ENCODE results near the gene SNCB. TPM values are rescaled to one million over a fixed set of nuclear protein-coding genes. Genes with fewer than 3 reads are reported as not detected.

Gene SNCB
- total and polyA plus RNA-seq, 4 experiments from 2014 or later = not detected

- no peak for DNase-seq
- POLR2A ChIA-PET (ENCODE audit: partially characterized antibody) = no interaction called here
- H3K4me1 ChIP-seq (ENCODE audit: insufficient read depth, low read length) = no peaks in the 10 kb centered on the region
These were observed 44.5 kb upstream of the SNCB start for GRCh38 chr5:176674799-176675198.

GRCh38 chr5:176673651-176674583 lies 43.6 kb upstream of the SNCB start:
- no peak for DNase-seq
- Histone ChIP-seq H3K9me3 (ENCODE audit: control insufficient read depth in 1 of 2, low read length in 2 of 2) (no peaks in the 10 kb centered on the region), H3K4me3 (ENCODE audit: low read length in 2 of 2) (no peak overlapping the region), H3K4me1 (ENCODE audit: insufficient read depth, low read length) (no peaks in the 10 kb centered on the region), H3K36me3 (ENCODE audit: insufficient read depth, low read length) (no peaks in the 10 kb centered on the region), H3K27ac (ENCODE audit: low read depth, low read length) (no peak overlapping the region), H3K27me3 (ENCODE audit: insufficient read depth, low read length) (peaks cover 5% of the 10 kb centered on the region)
- CTCF ChIA-PET (ENCODE audit: partially characterized antibody) = interaction anchor here (4.3 kb wide), 1 partner anchor 13 kb away, joined by 18 read pairs; no protein-coding TSS in a partner anchor
- no peak overlapping the region for H3K4me3 Mint-ChIP-seq
- no peaks in the 10 kb centered on the region for H3K9me3 Mint-ChIP-seq
- H3K4me1 Mint-ChIP-seq = no peaks in the 10 kb centered on the region
- intact Hi-C loops (cut with micrococcal nuclease) = no loop called here
- no peaks in the 10 kb centered on the region for H3K36me3 Mint-ChIP-seq
- POLR2A ChIA-PET (ENCODE audit: partially characterized antibody) = no interaction called here
- H3K27me3 Mint-ChIP-seq = peaks cover 22 to 33% of the 10 kb centered on the region in 2 donors
- no peak overlapping the region for H3K27ac Mint-ChIP-seq

More at GRCh38 chr5:176674799-176675198, 44.5 kb upstream of the SNCB start:
- Histone ChIP-seq H3K36me3 (ENCODE audit: insufficient read depth, low read length) (no peaks in the 10 kb centered on the region), H3K9me3 (ENCODE audit: control insufficient read depth in 1 of 2, low read length in 2 of 2) (no peaks in the 10 kb centered on the region), H3K27ac (ENCODE audit: low read depth, low read length) (no peak overlapping the region), H3K27me3 (ENCODE audit: insufficient read depth, low read length) (peaks cover 9% of the 10 kb centered on the region), H3K4me3 (ENCODE audit: low read length in 2 of 2) (no peak overlapping the region)
- H3K36me3 Mint-ChIP-seq = no peaks in the 10 kb centered on the region
- no peaks in the 10 kb centered on the region for H3K4me1 Mint-ChIP-seq
- intact Hi-C loops (cut with micrococcal nuclease) = no loop called here
- no peaks in the 10 kb centered on the region for H3K9me3 Mint-ChIP-seq
- H3K27me3 Mint-ChIP-seq = peaks cover 25 to 42% of the 10 kb centered on the region in 2 donors
- H3K4me3 Mint-ChIP-seq = no peak overlapping the region
- CTCF ChIA-PET (ENCODE audit: partially characterized antibody) = interaction anchor here (4.3 kb wide), 1 partner anchor 14 kb away, joined by 18 read pairs; no protein-coding TSS in a partner anchor
- no peak overlapping the region for H3K27ac Mint-ChIP-seq

- H3K27me3 Mint-ChIP-seq = peaks cover 14 to 19% of the 10 kb centered on the region in 2 donors
- DNase-seq = no peak
- H3K4me3 Mint-ChIP-seq = no peak overlapping the region
- CTCF ChIA-PET (ENCODE audit: partially characterized antibody) = interaction anchor here (2.4 to 4.3 kb wide), 2 partner anchors 11 to 14 kb away, joined by 7 to 18 read pairs; no protein-coding TSS in a partner anchor
- Histone ChIP-seq H3K27ac (ENCODE audit: low read depth, low read length) (no peak overlapping the region), H3K4me1 (ENCODE audit: insufficient read depth, low read length) (no peaks in the 10 kb centered on the region), H3K4me3 (ENCODE audit: low read length in 2 of 2) (no peak overlapping the region), H3K9me3 (ENCODE audit: control insufficient read depth in 1 of 2, low read length in 2 of 2) (no peaks in the 10 kb centered on the region), H3K36me3 (ENCODE audit: insufficient read depth, low read length) (no peaks in the 10 kb centered on the region), H3K27me3 (ENCODE audit: insufficient read depth, low read length) (peaks cover 8% of the 10 kb centered on the region)
- H3K4me1 Mint-ChIP-seq = no peaks in the 10 kb centered on the region
- no peaks in the 10 kb centered on the region for H3K36me3 Mint-ChIP-seq
- intact Hi-C loops (cut with micrococcal nuclease) = no loop called here
- H3K27ac Mint-ChIP-seq = no peak overlapping the region
- no peaks in the 10 kb centered on the region for H3K9me3 Mint-ChIP-seq
- POLR2A ChIA-PET (ENCODE audit: partially characterized antibody) = no interaction called here
These were observed 41.8 kb upstream of the SNCB start for GRCh38 chr5:176671890-176672747.

GRCh38 chr5:176671399-176671798 lies 41.1 kb upstream of the SNCB start:
- no peaks in the 10 kb centered on the region for H3K36me3 ChIP-seq (ENCODE audit: insufficient read depth, low read length)
- H3K9me3 ChIP-seq (ENCODE audit: control insufficient read depth in 1 of 2, low read length in 2 of 2) = no peaks in the 10 kb centered on the region
- POLR2A ChIA-PET (ENCODE audit: partially characterized antibody) = no interaction called here
- no peaks in the 10 kb centered on the region for H3K36me3 Mint-ChIP-seq
- H3K4me1 Mint-ChIP-seq = no peaks in the 10 kb centered on the region
- H3K27ac ChIP-seq (ENCODE audit: low read depth, low read length) = no peak overlapping the region
- no peak overlapping the region for H3K4me3 Mint-ChIP-seq
- CTCF ChIA-PET (ENCODE audit: partially characterized antibody) = interaction anchor here (2.4 to 4.3 kb wide), 2 partner anchors 10 to 13 kb away, joined by 7 to 18 read pairs; no protein-coding TSS in a partner anchor
- DNase-seq = no peak
- intact Hi-C loops (cut with micrococcal nuclease) = no loop called here
- H3K4me1 ChIP-seq (ENCODE audit: insufficient read depth, low read length) = no peaks in the 10 kb centered on the region
- H3K27ac Mint-ChIP-seq = no peak overlapping the region
- H3K9me3 Mint-ChIP-seq = no peaks in the 10 kb centered on the region
- peaks cover 8% of the 10 kb centered on the region for H3K27me3 ChIP-seq (ENCODE audit: insufficient read depth, low read length)
- no peak overlapping the region for H3K4me3 ChIP-seq (ENCODE audit: low read length in 2 of 2)
- peaks cover 14 to 19% of the 10 kb centered on the region in 2 donors for H3K27me3 Mint-ChIP-seq

- H3K27me3 ChIP-seq (ENCODE audit: insufficient read depth, low read length) = peaks cover 8% of the 10 kb centered on the region
- ChIA-PET POLR2A (ENCODE audit: partially characterized antibody) (no interaction called here), CTCF (ENCODE audit: partially characterized antibody) (interaction anchor here (0.7 to 2.4 kb wide), 3 partner anchors 9 to 23 kb away, joined by 3 to 13 read pairs (median 7); partner anchors contain the start of gene TSPAN17)
- H3K27ac ChIP-seq (ENCODE audit: low read depth, low read length) = no peak overlapping the region
- no peak for DNase-seq
- no peaks in the 10 kb centered on the region for H3K36me3 ChIP-seq (ENCODE audit: insufficient read depth, low read length)
- no peaks in the 10 kb centered on the region for H3K4me1 ChIP-seq (ENCODE audit: insufficient read depth, low read length)
- no peaks in the 10 kb centered on the region for H3K9me3 ChIP-seq (ENCODE audit: control insufficient read depth in 1 of 2, low read length in 2 of 2)
- Mint-ChIP-seq H3K27ac (no peak overlapping the region), H3K4me1 (no peaks in the 10 kb centered on the region), H3K9me3 (no peaks in the 10 kb centered on the region), H3K36me3 (no peaks in the 10 kb centered on the region), H3K4me3 (no peak overlapping the region), H3K27me3 (peaks cover 13 to 17% of the 10 kb centered on the region in 2 donors)
- no peak overlapping the region for H3K4me3 ChIP-seq (ENCODE audit: low read length in 2 of 2)
- intact Hi-C loops (cut with micrococcal nuclease) = no loop called here
These were observed 40.1 kb upstream of the SNCB start for GRCh38 chr5:176670449-176670848.

GRCh38 chr5:176667637-176668036 lies 37.3 kb upstream of the SNCB start:
- ChIA-PET CTCF (ENCODE audit: partially characterized antibody) (interaction anchor here (1.4 kb wide), 1 partner anchor 10 kb away, joined by 3 read pairs; no protein-coding TSS in a partner anchor), POLR2A (ENCODE audit: partially characterized antibody) (no interaction called here)
- H3K27me3 Mint-ChIP-seq = peaks cover 13 to 21% of the 10 kb centered on the region in 2 donors
- no peak overlapping the region for H3K4me3 Mint-ChIP-seq
- Histone ChIP-seq H3K27me3 (ENCODE audit: insufficient read depth, low read length) (peaks cover 8% of the 10 kb centered on the region), H3K27ac (ENCODE audit: low read depth, low read length) (no peak overlapping the region), H3K36me3 (ENCODE audit: insufficient read depth, low read length) (no peaks in the 10 kb centered on the region), H3K4me1 (ENCODE audit: insufficient read depth, low read length) (no peaks in the 10 kb centered on the region), H3K9me3 (ENCODE audit: control insufficient read depth in 1 of 2, low read length in 2 of 2) (no peaks in the 10 kb centered on the region), H3K4me3 (ENCODE audit: low read length in 2 of 2) (no peak overlapping the region)
- intact Hi-C loops (cut with micrococcal nuclease) = loop anchor here (10.0 kb wide), 1 partner anchor 157 kb away; no protein-coding TSS in a partner anchor
- no peaks in the 10 kb centered on the region for H3K9me3 Mint-ChIP-seq
- H3K27ac Mint-ChIP-seq = no peak overlapping the region
- no peaks in the 10 kb centered on the region for H3K36me3 Mint-ChIP-seq
- H3K4me1 Mint-ChIP-seq = no peaks in the 10 kb centered on the region
- no peak for DNase-seq

- peaks cover 10 to 15% of the 10 kb centered on the region in 2 donors for H3K27me3 Mint-ChIP-seq
- H3K4me1 Mint-ChIP-seq = peaks cover 3 to 9% (median 6%) of the 10 kb centered on the region in 4 donors
- peak overlapping the region in 1 of 7 donors; percentile 17 for H3K27ac Mint-ChIP-seq
- ChIA-PET CTCF (ENCODE audit: partially characterized antibody) (no interaction called here), POLR2A (ENCODE audit: partially characterized antibody) (no interaction called here)
- Histone ChIP-seq H3K27ac (ENCODE audit: low read depth, low read length) (no peak overlapping the region), H3K36me3 (ENCODE audit: insufficient read depth, low read length) (no peaks in the 10 kb centered on the region), H3K9me3 (ENCODE audit: control insufficient read depth in 1 of 2, low read length in 2 of 2) (no peaks in the 10 kb centered on the region), H3K27me3 (ENCODE audit: insufficient read depth, low read length) (peaks cover 8% of the 10 kb centered on the region), H3K4me1 (ENCODE audit: insufficient read depth, low read length) (peaks cover 8% of the 10 kb centered on the region), H3K4me3 (ENCODE audit: low read length in 2 of 2) (no peak overlapping the region)
- H3K4me3 Mint-ChIP-seq = no peak overlapping the region
- H3K9me3 Mint-ChIP-seq = no peaks in the 10 kb centered on the region
- no peak for DNase-seq
- intact Hi-C loops (cut with micrococcal nuclease) = loop anchor here (10.0 kb wide), 1 partner anchor 159 kb away; no protein-coding TSS in a partner anchor
- H3K36me3 Mint-ChIP-seq = no peaks in the 10 kb centered on the region
These were observed 35.2 kb upstream of the SNCB start for GRCh38 chr5:176665517-176665916.
